ENCODE results near the gene POLRMT. TPM values are rescaled to one million over a fixed set of nuclear protein-coding genes. Genes with fewer than 3 reads are reported as not detected.

POLRMT gene
- total and polyA plus RNA-seq, 5 experiments from 2014 or later = 33.2 to 92.3 (median 71.1) TPM

DNA sequence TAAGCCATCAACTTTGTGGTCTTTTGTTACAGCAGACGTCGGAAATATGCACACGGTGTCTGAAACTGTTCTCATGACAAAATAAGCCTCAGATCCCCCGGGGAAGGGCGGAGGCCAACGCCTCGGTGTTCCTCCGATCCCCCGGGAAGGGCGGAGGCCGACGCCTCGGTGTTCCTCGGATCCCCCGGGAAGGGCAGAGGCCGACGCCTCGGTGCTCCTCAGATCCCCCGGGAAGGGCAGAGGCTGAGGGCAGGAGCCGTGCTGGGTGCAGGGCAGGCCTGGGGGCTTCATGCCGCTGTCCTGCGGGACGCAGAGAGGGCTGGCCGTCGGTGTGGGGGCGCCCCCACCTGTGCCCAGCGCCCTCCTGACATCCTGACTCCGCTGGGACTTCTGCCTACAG, 11.0 kb upstream of the POLRMT start:
- peaks cover 2 to 3% (median 3%) of the 10 kb centered on the region in 4 donors for H3K4me1 Mint-ChIP-seq
- ATAC-seq (no peak), DNase-seq (no peak)
- POLR2A ChIA-PET = interaction anchor here (1.0 kb wide), 2 partner anchors 10 to 16 kb away, joined by 3 to 4 read pairs; partner anchors contain the start of gene POLRMT
- no peaks in the 10 kb centered on the region for H3K27me3 Mint-ChIP-seq
- H3K27ac Mint-ChIP-seq = no peak overlapping the region
- peaks cover 0 to 25% (median 4%) of the 10 kb centered on the region in 3 donors for H3K36me3 Mint-ChIP-seq
- H3K9me3 Mint-ChIP-seq = no peaks in the 10 kb centered on the region
- no peak overlapping the region for H3K4me3 Mint-ChIP-seq

DNA sequence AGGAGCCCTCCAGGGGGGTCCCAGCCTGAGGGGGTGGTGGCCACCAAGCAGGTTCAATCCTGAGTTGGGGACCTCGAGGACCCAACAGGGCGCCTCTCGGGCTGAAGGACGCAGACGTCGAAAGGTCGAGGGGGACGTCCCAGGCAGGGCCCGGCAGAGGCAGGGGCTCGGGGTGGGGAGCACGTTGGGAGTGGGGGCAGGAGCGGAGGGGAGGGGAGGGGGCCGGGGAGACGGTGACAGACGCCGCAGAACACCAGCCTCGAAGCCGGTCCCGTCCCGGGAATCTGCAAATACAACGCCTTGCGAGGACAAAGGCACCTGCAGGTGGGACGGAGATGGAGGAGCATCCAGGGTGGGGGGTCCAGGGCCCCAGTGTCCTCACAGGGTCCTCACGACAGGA, 10.4 kb upstream of the POLRMT start:
- POLR2A ChIA-PET = no interaction called here
- Mint-ChIP-seq H3K4me1 (peaks cover 5 to 9% (median 7%) of the 10 kb centered on the region in 4 donors), H3K36me3 (peaks cover 0 to 25% (median 4%) of the 10 kb centered on the region in 3 donors), H3K27ac (no peak overlapping the region), H3K4me3 (no peak overlapping the region), H3K9me3 (no peaks in the 10 kb centered on the region), H3K27me3 (no peaks in the 10 kb centered on the region)
- no peak for ATAC-seq
- DNase-seq = no peak

DNA sequence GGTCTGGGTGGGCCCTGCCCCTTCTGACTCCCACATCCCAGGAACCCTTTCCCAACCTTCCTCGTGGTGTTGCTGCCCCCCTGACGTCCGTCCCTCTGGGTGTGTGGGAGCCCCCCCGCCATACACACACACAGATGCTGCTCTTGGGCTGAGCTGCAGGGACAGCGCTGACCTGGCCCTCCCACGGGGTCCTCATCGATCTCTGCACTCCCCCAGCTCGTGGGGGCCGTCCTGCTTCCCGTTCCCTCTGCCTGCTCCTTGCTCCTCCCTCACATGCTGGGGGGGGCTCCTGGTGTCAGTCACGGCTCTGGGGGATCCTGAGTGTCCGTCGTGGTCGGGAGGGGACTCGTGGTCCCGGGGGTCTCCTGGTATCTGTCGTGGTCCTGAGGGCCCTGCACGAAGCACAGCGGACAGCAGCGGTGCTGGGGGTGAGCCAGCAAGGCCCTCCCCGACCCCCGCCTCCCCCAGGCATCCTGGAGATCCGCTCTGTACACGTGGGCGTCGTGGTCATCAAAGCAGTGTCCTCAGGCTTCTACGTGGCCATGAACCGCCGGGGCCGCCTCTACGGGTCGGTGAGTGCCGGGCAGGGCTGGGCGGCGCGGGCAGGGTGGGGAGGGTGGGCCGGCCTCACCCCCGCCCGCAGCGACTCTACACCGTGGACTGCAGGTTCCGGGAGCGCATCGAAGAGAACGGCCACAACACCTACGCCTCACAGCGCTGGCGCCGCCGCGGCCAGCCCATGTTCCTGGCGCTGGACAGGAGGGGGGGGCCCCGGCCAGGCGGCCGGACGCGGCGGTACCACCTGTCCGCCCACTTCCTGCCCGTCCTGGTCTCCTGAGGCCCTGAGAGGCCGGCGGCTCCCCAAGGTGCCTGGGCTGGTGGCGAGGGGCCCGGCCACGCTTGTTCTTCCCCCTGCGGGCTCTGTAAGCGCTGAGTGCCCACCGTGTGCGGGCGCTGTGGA, 9.7 kb upstream of the POLRMT start:
- no peaks in the 10 kb centered on the region for H3K27me3 Mint-ChIP-seq
- peaks cover 0 to 20% (median 4%) of the 10 kb centered on the region in 3 donors for H3K36me3 Mint-ChIP-seq
- POLR2A ChIA-PET = interaction anchor here (0.9 to 1.7 kb wide), 4 partner anchors 9 to 18 kb away, joined by 3 to 8 read pairs (median 6); partner anchors contain the start of gene POLRMT
- no peaks in the 10 kb centered on the region for H3K9me3 Mint-ChIP-seq
- peaks cover 5 to 10% (median 9%) of the 10 kb centered on the region in 4 donors for H3K4me1 Mint-ChIP-seq
- H3K4me3 Mint-ChIP-seq = no peak overlapping the region
- no peak for DNase-seq
- no peak overlapping the region for H3K27ac Mint-ChIP-seq
- no peak for ATAC-seq

DNA sequence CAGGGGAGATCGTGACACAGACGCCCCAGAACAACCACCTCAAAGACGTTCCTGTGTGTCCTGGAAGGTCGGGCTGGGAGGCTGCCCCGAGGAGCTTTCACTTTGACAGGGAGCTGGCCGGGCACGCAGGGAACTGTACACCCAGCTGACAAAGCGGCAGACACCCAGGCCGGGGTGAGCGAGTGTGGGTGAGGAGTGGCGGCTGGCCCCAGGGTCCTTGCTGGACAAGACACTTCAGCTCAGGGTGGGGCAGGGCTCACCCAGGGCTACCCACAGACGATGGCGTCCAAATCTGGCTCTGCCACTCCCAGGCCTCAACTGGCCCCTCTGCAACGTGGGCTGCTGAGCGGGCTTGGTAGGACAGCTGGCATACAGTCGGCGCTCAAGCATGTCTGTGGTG, 8.4 kb upstream of the POLRMT start:
- POLR2A ChIA-PET = interaction anchor here (0.6 to 1.7 kb wide), 5 partner anchors 8 to 1425 kb away, joined by 3 to 8 read pairs (median 5); partner anchors contain the start of gene POLRMT
- Mint-ChIP-seq H3K27me3 (no peaks in the 10 kb centered on the region), H3K27ac (no peak overlapping the region), H3K9me3 (no peaks in the 10 kb centered on the region), H3K4me3 (no peak overlapping the region), H3K4me1 (peaks cover 5 to 14% (median 11%) of the 10 kb centered on the region in 4 donors), H3K36me3 (peaks cover 0 to 10% (median 2%) of the 10 kb centered on the region in 3 donors)
- ATAC-seq (no peak), DNase-seq (no peak)

DNA sequence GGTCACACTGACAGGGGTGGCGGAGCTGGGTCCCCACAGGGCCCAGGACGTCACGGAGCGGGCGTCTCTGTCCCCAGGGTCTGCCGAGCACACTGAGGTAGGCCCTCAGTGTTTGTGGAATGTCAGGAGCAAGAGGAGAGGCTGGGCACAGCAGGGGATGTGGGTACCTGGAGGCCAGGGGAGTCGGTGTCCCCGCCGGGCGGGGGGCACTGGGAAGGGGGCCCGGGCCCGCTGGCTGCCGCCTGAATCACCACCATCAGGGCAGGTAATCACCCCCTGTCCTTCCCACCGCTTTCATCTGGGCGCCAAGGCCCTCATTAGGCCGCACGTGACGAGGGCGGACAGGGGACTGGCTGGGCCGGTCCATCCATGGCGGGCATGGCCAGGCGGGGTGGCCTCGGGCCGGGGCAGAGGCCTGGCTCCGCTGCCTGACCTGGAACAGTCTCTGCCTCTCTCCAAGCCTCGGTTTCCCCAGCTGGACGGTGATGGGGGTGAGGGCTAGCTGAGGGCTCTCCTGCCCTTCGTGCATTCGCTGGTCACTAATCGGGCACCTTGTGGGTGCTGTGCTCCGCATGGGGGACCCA, 7.4 kb upstream of the POLRMT start:
- Mint-ChIP-seq H3K4me1 (peaks cover 5 to 14% (median 11%) of the 10 kb centered on the region in 4 donors), H3K27me3 (no peaks in the 10 kb centered on the region), H3K4me3 (peak overlapping the region in 2 of 10 donors; percentile 15 to 33), H3K36me3 (peaks cover 0 to 5% (median 0%) of the 10 kb centered on the region in 3 donors), H3K27ac (peak overlapping the region in 3 of 10 donors; percentile 31 to 87 (median 70)), H3K9me3 (no peaks in the 10 kb centered on the region)
- DNase-seq = no peak
- no peak for ATAC-seq
- POLR2A ChIA-PET = interaction anchor here (1.3 to 1.4 kb wide), 2 partner anchors 18 to 22 kb away, joined by 4 read pairs; partner anchors contain the start of gene RNF126

DNA sequence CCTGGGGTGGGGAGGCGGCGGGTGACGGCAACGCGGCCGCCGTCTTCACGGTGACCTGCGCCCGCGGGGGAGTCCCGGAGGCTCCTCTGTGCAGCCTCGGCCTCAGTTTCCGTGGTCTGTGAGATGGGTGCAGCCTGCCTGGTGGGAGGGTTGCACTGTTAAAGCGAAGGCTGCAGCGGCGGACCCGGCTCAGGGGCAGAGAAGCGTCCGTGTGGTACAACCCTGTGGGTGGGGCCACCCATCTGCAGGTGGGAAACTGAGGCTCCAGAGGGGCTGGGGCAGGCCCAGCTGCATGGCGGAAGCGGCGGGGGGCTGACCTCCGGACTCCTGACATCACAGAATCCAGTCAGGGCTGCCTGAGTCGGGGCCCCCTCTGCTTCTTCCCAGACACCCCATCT, 6.8 kb upstream of the POLRMT start:
- no peaks in the 10 kb centered on the region for H3K9me3 Mint-ChIP-seq
- peaks cover 0 to 5% (median 0%) of the 10 kb centered on the region in 3 donors for H3K36me3 Mint-ChIP-seq
- peak overlapping the region in 1 of 10 donors; percentile 87 for H3K27ac Mint-ChIP-seq
- DNase-seq (no peak), ATAC-seq (no peak)
- H3K4me1 Mint-ChIP-seq = peaks cover 5 to 14% (median 11%) of the 10 kb centered on the region in 4 donors
- no peaks in the 10 kb centered on the region for H3K27me3 Mint-ChIP-seq
- H3K4me3 Mint-ChIP-seq = peak overlapping the region in 3 of 10 donors; percentile 18 to 88 (median 33)
- POLR2A ChIA-PET = interaction anchor here (1.3 to 1.4 kb wide), 2 partner anchors 18 to 23 kb away, joined by 4 read pairs; partner anchors contain the start of gene RNF126

DNA sequence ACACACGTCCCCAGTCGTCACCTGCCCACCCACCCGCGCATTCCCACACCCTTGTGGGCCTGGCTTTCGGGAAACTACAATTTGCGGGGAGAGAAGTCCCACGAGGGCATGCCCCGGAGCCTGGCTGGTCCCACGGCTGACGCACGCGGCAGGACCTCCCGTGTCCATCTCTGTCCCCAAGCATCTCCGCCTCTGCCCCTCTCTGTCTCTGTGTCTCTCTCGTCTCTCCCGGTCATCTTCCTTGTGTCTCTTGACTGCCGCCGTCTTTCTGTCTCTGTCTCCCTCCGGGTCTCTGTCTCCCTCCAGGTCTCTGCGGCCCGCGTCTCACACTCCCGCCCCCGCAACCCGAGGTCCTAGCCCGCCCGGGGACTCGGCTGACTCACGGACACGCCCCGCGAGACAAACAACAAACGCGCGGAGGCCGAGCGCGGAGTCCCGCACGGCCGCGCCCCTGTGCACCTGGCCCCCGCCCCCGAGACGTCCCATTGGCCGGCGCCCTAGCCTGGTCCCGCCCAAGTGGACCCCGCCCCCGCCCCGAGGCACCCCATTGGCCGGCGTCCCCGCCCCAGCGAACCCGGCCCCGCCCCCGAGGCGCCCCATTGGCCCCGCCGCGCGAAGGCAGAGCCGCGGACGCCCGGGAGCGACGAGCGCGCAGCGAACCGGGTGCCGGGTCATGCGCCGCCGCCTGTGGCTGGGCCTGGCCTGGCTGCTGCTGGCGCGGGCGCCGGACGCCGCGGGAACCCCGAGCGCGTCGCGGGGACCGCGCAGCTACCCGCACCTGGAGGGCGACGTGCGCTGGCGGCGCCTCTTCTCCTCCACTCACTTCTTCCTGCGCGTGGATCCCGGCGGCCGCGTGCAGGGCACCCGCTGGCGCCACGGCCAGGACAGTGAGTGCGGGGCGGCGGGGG, 6.2 kb upstream of the POLRMT start, which contains the start of gene FGF22:
Gene FGF22 (plus strand): TSS at position 627 of the 908 bp plus-strand sequence. CDS start 47 bp downstream, at position 674.
- ATAC-seq (peak; percentile 91 to 95), DNase-seq (peak; percentile 82 to 99 (median 92))
- Mint-ChIP-seq H3K4me3 (peak within 1 kb of the TSS; percentile 82 to 94 (median 87)), H3K9me3 (no peaks in the 10 kb centered on the region), H3K36me3 (peaks cover 0 to 2% (median 0%) of the 10 kb centered on the region in 3 donors), H3K27me3 (no peaks in the 10 kb centered on the region), H3K27ac (peak within 1 kb of the TSS; percentile 87 to 96 (median 92)), H3K4me1 (peaks cover 5 to 14% (median 11%) of the 10 kb centered on the region in 4 donors)
- POLR2A ChIA-PET = interaction anchor here (1.2 to 1.4 kb wide), 3 partner anchors 19 to 24 kb away, joined by 4 read pairs; partner anchors contain the start of gene RNF126

DNA sequence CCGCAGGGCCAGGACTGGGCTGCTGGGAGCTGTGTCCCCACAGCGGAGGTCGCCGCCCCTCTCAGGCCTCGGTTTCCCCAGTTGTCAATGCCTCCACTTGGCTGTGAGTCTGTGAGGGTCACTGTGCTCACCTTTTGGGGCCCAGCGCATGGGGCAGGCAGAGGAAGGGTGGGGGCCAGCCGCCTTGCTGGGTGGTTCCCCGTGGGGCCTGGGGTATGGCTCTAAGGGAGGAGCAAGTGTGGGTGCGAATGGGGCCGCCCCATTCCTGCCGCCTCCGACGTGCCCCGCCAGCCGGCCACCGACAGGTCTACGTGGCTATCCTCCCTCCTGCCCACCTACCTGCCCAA, 5.5 kb upstream of the POLRMT start:
- DNase-seq (no peak), ATAC-seq (no peak)
- Mint-ChIP-seq H3K27me3 (no peaks in the 10 kb centered on the region), H3K9me3 (no peaks in the 10 kb centered on the region), H3K4me1 (peaks cover 6 to 19% (median 15%) of the 10 kb centered on the region in 4 donors), H3K27ac (peak overlapping the region in 6 of 10 donors; percentile 81 to 96 (median 90)), H3K4me3 (peak overlapping the region; percentile 82 to 94 (median 87)), H3K36me3 (peaks cover 0 to under 1% (median 0%) of the 10 kb centered on the region in 3 donors)
- POLR2A ChIA-PET = interaction anchor here (1.2 kb wide), 1 partner anchor 22 kb away, joined by 4 read pairs; no protein-coding TSS in a partner anchor

DNA sequence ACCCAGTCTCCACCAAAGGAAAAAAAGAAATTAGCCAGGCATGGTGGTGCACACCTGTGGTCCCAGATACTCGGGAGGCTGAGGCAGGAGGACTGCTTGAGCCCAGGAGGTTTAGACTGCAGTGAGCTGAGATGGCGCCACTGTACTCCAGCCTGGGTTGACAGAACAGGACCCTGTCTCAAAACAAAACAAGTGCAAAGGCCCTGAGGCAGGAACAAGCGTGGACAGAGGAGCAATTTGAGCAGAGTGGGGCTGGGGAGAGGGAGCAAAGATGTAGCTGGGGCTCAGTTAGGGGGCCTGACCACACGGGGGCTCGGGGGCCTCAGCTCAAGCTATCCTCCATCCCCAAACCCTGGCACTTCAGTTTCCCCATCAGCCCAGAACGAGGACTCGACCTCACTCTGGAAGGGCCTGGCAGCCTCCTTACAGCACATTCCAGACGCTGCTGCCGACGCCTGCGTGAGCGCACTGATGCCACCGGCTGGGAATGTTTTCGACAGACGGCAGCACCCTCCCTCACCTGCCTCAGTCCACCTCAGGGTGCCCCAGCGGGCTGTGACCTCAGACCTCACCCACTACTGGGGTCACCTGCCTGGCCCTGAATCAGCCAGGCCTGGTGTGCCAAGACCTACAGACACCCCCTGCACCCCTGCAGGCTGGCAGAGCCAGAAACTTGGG, 1.8 kb upstream of the POLRMT start:
- POLR2A ChIA-PET = interaction anchor here (1.8 kb wide), 1 partner anchor 28 kb away, joined by 19 read pairs; the partner anchor contains the start of gene RNF126
- no peaks in the 10 kb centered on the region for H3K27me3 Mint-ChIP-seq
- DNase-seq (no peak), ATAC-seq (no peak)
- peak overlapping the region in 3 of 10 donors; percentile 5 to 28 (median 20) for H3K27ac Mint-ChIP-seq
- no peaks in the 10 kb centered on the region for H3K9me3 Mint-ChIP-seq
- H3K36me3 Mint-ChIP-seq = peaks cover 0 to 10% (median 3%) of the 10 kb centered on the region in 3 donors
- H3K4me1 Mint-ChIP-seq = peaks cover 12 to 42% (median 33%) of the 10 kb centered on the region in 4 donors
- H3K4me3 Mint-ChIP-seq = peak overlapping the region in 1 of 10 donors; percentile 2

DNA sequence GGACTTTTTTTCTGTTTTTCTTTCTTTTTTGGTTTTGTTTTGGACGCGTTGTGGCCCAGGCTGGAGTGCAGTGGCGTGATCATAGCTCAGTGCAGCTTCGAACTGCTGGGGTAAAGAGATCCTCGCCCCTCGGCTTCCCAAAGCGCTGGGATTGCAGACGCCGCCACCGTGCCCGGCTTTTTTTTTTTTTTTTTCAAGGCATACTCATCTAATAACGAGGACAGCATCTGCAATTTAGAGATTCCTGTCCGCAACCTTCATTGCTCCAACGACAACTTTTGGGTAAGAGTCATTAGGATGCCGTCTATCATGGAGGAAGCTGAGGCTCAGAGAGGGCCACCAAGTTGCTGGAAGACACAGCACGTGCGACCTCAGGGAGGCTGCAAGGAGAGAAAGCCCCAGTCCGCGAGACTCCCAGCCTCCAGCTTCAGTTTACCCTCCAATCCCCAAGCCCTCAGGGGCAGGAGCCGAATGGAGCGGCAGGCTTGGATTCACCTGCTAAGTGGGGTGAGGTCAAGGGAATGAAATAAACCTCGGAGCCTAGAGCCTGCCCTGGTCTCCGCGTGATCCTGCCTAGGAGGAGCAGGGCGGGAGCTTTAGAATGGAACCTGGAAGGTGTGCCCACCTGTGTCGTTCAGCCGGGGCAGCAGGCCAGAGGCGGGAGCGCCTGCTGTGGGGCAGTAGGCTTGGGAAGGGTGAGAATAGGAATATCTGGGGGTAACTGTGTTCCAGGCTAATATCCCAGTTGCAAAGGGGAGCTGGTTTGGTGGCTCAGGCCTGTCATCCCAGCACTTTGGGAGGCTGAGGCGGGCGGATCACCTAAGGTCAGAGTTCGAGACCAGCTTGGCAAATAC, 676 bp upstream of the POLRMT start:
- peak overlapping the region; percentile 84 to 97 (median 95) for H3K27ac Mint-ChIP-seq
- H3K9me3 Mint-ChIP-seq = no peaks in the 10 kb centered on the region
- POLR2A ChIA-PET = interaction anchor here (0.6 to 1.8 kb wide), 14 partner anchors 9 to 470 kb away, joined by 3 to 19 read pairs (median 5); partner anchors contain the start of gene RNF126
- no peaks in the 10 kb centered on the region for H3K27me3 Mint-ChIP-seq
- peaks cover 0 to 17% (median 3%) of the 10 kb centered on the region in 3 donors for H3K36me3 Mint-ChIP-seq
- H3K4me3 Mint-ChIP-seq = peak overlapping the region; percentile 90 to 98 (median 96)
- DNase-seq (no peak), ATAC-seq (peak in 1 of 2 donors; percentile 3)
- H3K4me1 Mint-ChIP-seq = peaks cover 10 to 40% (median 31%) of the 10 kb centered on the region in 4 donors
